Measurements from ENCODE around the gene CEP57. TPM values are rescaled to one million over a fixed set of nuclear protein-coding genes. Genes with fewer than 3 reads are reported as not detected.
"Not testable (repeated sequence)": the region's sequence is repeated elsewhere in the genome, so short reads cannot be mapped to it uniquely, and the experiment has no call there.

The CEP57 gene
- total RNA-seq, 2 donors from 2014 or later = 30.4 to 72.8 TPM

- no peak for ATAC-seq
- TF ChIP-seq POLR2A (IDR thresholded peaks at IDR 0.05) (no peak), CTCF (IDR thresholded peaks at IDR 0.05) (no peak)
- intact Hi-C loops (cut with DNase I) = no loop called here
These were observed 9.2 kb downstream of the CEP57 start for GRCh38 chr11:95799546-95799945.

GRCh38 chr11:95800438-95800837, 10.1 kb downstream of the CEP57 start:
- ATAC-seq (no peak), DNase-seq (no peak)
- peaks cover 13% of the 10 kb centered on the region for H3K4me1 ChIP-seq
- intact Hi-C loops (cut with DNase I) = no loop called here
- no peak overlapping the region for H3K4me3 ChIP-seq
- no peaks in the 10 kb centered on the region for H3K9me3 ChIP-seq
- no peak overlapping the region for H3K27ac ChIP-seq
- H3K27me3 ChIP-seq = no peaks in the 10 kb centered on the region
- TF ChIP-seq CTCF (IDR thresholded peaks at IDR 0.05) (no peak), POLR2A (IDR thresholded peaks at IDR 0.05) (no peak)
- H3K36me3 ChIP-seq (replicated peaks in 1 of 2; ENCODE audit: insufficient read depth in 1 of 2, low read depth in 2 of 2) = no peaks in the 10 kb centered on the region
- WGBS, 2 donors = 94 to 97% methylated on average over 12 of the region's 12 CpGs

More at GRCh38 chr11:95799546-95799945, 9.2 kb downstream of the CEP57 start:
- Histone ChIP-seq H3K4me3 (no peak overlapping the region), H3K9me3 (no peaks in the 10 kb centered on the region), H3K4me1 (peaks cover 22% of the 10 kb centered on the region), H3K27ac (no peak overlapping the region), H3K36me3 (replicated peaks in 1 of 2; ENCODE audit: insufficient read depth in 1 of 2, low read depth in 2 of 2) (no peaks in the 10 kb centered on the region), H3K27me3 (no peaks in the 10 kb centered on the region)
- no peak for DNase-seq
- 91 to 96% methylated on average over 1 of the region's 1 CpG for WGBS, 2 donors

DNA sequence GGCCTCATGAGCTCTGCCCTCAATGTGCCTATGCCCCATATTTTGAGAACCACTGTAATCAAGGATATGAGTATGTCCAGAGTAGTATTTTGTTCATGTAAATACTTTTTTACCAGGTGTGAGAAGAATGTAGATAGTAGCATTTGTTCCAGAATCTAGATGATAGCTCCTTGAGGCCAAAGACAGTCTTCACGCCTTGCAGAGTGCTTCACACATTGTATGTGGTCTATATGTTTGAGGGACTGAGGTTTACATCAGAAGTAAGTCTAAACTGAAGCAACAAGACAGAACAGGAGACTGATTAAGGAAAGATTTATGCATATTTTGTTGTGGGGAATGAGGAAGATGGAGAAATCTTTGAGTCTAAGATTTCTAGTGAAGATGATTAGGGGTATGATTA, 12.5 kb downstream of the CEP57 start:
- Histone ChIP-seq H3K9me3 (no peaks in the 10 kb centered on the region), H3K27ac (no peak overlapping the region), H3K4me3 (no peak overlapping the region), H3K4me1 (no peaks in the 10 kb centered on the region), H3K27me3 (no peaks in the 10 kb centered on the region), H3K36me3 (replicated peaks in 1 of 2; ENCODE audit: insufficient read depth in 1 of 2, low read depth in 2 of 2) (no peaks in the 10 kb centered on the region)
- no peak for TF ChIP-seq CTCF (IDR thresholded peaks at IDR 0.05)
- DNase-seq (no peak), ATAC-seq (no peak)
- WGBS, 2 donors = 96 to 100% methylated on average over 1 of the region's 1 CpG
- intact Hi-C loops (cut with DNase I) = no loop called here

DNA sequence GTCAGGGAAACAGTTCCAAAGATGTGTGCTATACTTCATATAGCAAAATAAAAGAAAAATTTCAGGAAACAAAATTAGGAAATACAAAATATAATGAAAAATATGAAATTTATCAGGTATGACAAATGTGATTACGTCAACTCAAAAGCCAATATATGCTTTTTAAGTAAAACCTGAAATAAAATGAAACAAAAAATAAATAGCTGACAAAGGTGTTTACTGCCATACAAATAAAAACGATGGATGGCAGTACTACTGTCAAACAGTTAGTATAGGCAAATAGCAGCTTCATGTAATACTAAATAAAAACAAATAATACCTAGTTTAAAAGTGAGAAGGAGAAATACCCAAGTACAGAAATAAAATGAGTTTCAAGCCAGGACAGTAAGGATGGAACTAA, 13.7 kb downstream of the CEP57 start:
- ATAC-seq (no peak), DNase-seq (no peak)
- no peak overlapping the region for H3K4me3 ChIP-seq
- no peak overlapping the region for H3K27ac ChIP-seq
- no peak for TF ChIP-seq POLR2A (IDR thresholded peaks at IDR 0.05)
- TF ChIP-seq CTCF (IDR thresholded peaks at IDR 0.05) = no peak
- H3K9me3 ChIP-seq = no peaks in the 10 kb centered on the region
- 88% methylated on average over 2 of the region's 2 CpGs for WGBS, 2 donors
- H3K4me1 ChIP-seq = no peaks in the 10 kb centered on the region
- H3K27me3 ChIP-seq = no peaks in the 10 kb centered on the region
- intact Hi-C loops (cut with DNase I) = no loop called here
- no peaks in the 10 kb centered on the region for H3K36me3 ChIP-seq (replicated peaks in 1 of 2; ENCODE audit: insufficient read depth in 1 of 2, low read depth in 2 of 2)

GRCh38 chr11:95805869-95806268, 15.6 kb downstream of the CEP57 start:
- WGBS, 2 donors = 82 to 89% methylated on average over 2 of the region's 2 CpGs

GRCh38 chr11:95806464-95806863, 16.2 kb downstream of the CEP57 start:
- H3K4me3 ChIP-seq; ATAC-seq; H3K4me1 ChIP-seq; H3K27me3 ChIP-seq; intact Hi-C loops (cut with DNase I); H3K36me3 ChIP-seq (replicated peaks in 1 of 2; ENCODE audit: insufficient read depth in 1 of 2, low read depth in 2 of 2); DNase-seq; H3K27ac ChIP-seq; H3K9me3 ChIP-seq: not testable (repeated sequence)
- 92 to 96% methylated on average over 2 to 6 of the region's 6 CpGs for WGBS, 2 donors

More at GRCh38 chr11:95805869-95806268, 15.6 kb downstream of the CEP57 start:
- no peaks in the 10 kb centered on the region for H3K27me3 ChIP-seq
- H3K4me1 ChIP-seq = no peaks in the 10 kb centered on the region
- intact Hi-C loops (cut with DNase I) = no loop called here
- DNase-seq (no peak), ATAC-seq (no peak)
- no peaks in the 10 kb centered on the region for H3K9me3 ChIP-seq
- no peak overlapping the region for H3K4me3 ChIP-seq
- no peaks in the 10 kb centered on the region for H3K36me3 ChIP-seq (replicated peaks in 1 of 2; ENCODE audit: insufficient read depth in 1 of 2, low read depth in 2 of 2)
- TF ChIP-seq POLR2A (IDR thresholded peaks at IDR 0.05) (no peak), CTCF (IDR thresholded peaks at IDR 0.05) (no peak)
- no peak overlapping the region for H3K27ac ChIP-seq

- ATAC-seq; intact Hi-C loops (cut with DNase I): not testable (repeated sequence)
- WGBS, 2 donors = 91 to 100% methylated on average over 4 of the region's 4 CpGs
These were observed 20.8 kb downstream of the CEP57 start for GRCh38 chr11:95811052-95811451.

More at GRCh38 chr11:95811052-95811451, 20.8 kb downstream of the CEP57 start:
- H3K9me3 ChIP-seq; H3K27me3 ChIP-seq; H3K27ac ChIP-seq; DNase-seq; H3K36me3 ChIP-seq (replicated peaks in 1 of 2; ENCODE audit: insufficient read depth in 1 of 2, low read depth in 2 of 2); H3K4me1 ChIP-seq; H3K4me3 ChIP-seq: not testable (repeated sequence)
